Pulmonary artery endothelial cell (primary cell): Measurements from ENCODE around the gene SMG6. TPM values are rescaled to one million over a fixed set of nuclear protein-coding genes. Genes with fewer than 3 reads are reported as not detected.
A peak's percentile ranks its signal among the peaks of the same experiment; 100 is the strongest.
"Not testable (repeated sequence)": the region's sequence is repeated elsewhere in the genome, so short reads cannot be mapped to it uniquely, and the experiment has no call there.

Source experiments
- DNase-seq: peaks from one replicate; pipeline ENCODE4 v3.0.0-alpha.2; 2011; ENCODE audit warnings: low read depth, low spot score
- total RNA-seq: library from RNA; depleted of rRNA; stranded (reverse); fragments of >200 nt; gene quantifications from 2 replicates; pipeline ENCODE4 v1.2.3, GENCODE V29; 2014

The SMG6 gene
- total RNA-seq, 1 donor from 2014 or later: 24.9 TPM

DNA sequence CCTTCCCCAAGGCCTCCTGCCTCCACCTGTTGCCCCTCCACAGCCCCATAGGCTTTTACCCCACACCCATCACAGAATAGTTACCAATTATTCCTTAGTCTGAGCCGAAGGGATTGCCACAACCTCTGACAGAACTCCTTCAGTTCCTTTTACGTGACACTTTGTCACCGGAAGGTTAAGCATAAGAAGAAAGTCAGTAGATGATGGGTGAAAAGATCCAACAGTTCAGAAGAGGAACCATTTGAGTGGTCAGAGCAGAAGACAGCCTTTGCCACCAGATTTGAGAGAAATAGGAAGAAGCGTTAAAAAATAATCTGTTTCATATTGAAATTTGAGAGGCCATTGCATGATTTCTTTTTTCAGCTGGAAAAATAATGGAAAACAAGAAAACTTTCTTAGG, 1.3 kb upstream of the SMG6 start:
- no peak for DNase-seq

DNA sequence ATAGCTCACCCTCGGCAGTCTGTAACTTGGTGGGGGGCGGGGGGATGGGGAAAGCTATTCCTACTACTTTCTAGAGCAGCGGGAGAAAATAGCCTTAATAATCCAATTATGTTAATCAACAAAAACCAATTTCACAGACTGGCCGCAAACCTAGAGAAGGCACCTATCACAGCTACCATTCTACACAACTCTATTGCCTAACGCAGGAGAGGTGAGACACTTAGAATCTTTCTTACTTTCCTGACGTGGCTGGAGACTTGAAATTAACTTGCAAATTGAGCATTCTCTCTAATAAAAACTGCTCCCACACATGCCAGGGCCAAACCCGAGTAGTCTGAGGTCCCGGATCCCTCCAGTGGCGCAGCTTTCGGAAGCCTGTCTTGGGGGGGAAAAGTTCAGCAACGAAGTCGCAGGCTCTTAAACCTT, 794 bp downstream of the SMG6 start:
- DNase-seq: no peak

DNA sequence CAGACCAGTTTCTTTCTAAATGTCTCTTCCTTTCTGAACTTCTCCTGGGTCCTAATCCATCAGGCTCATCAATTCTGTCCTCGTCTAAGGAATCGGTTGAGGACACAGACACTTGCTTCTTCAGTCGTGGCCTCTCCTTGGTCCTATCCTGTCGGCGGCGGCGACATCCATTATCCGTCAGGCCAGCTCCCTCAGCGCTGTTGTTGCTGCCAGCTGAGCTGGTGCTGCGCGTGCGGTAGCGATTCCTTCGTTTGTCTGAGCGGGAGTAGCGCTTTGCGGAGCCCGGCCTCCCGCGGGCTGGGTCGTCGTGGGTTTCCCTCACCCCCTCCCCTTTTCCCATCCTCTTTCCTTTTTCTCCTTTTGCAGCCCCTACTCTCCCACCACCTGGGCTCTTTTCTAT, 3.8 kb downstream of the SMG6 start:
- DNase-seq: no peak

DNA sequence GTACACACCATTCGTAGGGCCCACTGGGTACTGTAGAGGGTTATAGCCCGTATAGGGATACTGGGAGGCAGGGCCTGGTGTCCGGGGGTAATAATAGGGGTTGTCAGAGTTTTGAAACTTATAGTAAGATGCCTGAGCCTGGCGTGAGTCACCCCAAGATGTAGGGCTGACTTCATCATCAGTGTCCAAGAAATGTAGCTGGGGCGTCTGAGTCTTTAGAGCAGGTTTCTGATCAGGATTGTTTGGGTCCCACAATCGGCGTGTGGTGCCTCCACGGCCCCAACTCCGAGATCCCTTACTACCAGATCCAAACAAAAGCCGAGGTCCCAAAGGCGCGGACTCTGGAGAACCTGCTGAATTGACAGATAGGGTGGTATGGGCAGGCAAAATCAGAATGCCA, 4.4 kb downstream of the SMG6 start:
- DNase-seq: no peak

DNA sequence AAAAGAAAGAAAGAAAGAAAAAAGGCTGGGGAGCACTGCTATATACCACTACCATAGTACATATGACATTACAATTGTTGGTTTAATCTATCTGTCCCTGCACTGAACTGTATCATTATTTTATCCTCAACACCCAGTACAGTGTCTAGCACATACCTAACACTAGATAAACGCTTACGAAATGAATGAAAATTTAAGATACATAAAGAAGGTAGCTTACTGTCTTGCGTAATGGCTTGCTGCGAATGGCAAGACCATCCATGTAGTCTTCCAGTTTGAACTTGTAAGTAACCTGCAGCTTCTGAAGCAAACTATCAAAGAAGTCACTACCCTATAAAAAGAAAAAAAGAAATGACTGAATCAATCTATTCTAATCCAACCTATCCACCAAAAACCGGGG, 6.6 kb downstream of the SMG6 start:
- no peak for DNase-seq

DNA sequence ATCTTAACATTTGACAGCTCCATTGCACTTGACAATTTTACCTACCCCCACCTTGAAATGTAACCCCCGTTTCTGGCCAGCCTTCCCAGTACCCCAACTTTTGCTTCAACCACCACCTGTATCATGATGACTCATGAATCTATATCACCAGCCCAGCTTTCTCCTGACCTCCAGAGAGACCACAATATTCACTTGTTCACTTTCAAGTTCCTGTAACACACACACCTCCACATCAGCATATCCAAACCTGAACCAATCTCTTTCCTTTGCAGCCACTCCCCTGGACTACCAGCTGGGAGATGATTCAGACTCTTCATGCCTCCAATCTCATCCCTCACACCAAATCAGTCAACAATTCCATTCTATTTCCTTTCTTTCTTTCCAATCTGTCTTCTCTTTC, 8.0 kb downstream of the SMG6 start:
- DNase-seq: no peak

DNA sequence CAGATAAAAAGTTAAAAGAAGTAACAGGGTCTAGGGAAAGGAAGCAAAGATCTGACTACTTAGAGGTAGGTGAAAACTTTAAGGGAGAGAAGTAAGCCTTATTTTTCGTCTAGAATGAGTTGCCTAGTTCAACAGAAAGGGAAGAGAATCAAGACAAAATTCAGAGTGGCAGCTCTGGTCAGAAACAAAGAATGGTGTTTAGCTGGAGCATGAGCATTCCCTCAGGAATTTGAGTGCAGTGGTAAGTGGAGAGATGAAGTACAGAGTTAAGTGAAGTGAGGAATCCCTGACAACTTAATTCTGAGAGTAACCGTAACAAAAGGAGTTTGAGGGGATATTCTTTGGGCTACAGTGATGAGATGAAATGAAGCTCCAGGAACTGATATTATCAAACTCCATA, 11.5 kb downstream of the SMG6 start:
- no peak for DNase-seq

DNA sequence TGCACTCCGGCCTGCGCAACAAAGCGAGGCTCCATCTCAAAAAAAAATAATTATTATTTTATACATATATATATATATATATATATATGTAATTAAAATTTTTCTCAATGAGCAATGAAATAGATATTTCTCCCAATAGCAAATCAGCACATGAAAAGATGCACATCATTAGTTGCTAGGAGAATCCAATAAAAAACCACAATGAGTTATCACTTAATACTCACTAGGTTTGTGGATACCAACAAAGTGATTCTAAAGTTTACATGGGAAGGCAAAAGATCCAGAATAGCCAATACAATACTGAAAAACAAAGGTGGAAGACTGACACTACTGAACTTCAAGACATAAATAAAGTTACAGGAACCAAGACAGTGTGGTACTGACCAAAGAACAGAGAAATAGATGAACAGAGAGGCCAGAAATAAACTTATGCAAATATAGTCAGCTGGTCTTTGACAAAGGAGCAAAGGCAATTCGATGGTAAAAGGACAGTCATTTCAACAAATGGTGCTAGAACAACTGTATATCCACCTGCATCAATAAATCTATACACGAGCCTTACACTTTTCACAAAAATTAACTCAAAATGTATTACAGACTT, 13.6 kb downstream of the SMG6 start:
- DNase-seq: no peak

DNA sequence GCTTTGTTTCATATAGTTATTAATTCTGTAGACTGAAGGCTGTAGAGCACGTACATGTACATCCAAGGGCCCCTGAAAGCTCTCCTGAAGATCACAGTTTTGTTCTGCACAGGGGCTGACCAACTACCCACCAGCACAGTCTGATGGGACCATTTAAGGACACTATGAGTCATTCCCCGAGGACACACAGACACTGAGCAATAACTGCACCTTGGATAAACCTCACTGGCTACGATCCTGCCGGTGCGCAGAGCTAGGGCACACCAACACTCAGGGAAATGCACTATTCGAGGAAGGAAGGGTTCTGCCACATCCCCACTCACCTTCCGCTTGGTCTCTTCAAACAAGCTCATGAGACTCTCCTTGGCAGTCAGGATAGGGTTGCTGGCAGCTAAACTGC, 20.3 kb downstream of the SMG6 start:
- no peak for DNase-seq

DNA sequence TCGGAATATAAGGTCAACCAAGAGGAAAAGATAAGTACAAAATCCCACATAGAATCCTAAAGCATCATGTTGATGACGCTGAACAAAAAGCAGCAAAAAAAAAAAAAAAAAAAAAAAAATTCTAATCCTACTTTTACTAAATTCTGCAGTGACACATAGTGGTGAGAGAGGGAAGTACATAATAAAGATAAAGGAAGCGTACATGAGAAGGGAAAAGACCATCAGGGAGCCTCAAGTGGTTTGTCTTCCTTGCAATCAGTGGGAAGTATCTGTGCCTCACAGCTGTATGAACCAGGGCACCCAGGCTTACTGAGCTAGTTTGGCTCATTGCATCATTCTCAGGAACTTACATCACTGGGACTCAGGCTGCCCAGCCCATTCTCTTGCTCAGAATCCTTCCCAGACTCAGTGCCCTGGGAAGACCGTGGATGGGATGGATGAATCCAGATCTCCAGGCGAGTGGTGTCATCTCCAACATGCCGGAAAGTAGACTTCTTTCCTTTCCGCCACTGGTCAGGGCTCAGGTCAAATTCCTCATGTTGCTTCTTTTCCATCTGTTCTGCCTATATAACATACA, 21.2 kb downstream of the SMG6 start:
- DNase-seq: peak; percentile 15

DNA sequence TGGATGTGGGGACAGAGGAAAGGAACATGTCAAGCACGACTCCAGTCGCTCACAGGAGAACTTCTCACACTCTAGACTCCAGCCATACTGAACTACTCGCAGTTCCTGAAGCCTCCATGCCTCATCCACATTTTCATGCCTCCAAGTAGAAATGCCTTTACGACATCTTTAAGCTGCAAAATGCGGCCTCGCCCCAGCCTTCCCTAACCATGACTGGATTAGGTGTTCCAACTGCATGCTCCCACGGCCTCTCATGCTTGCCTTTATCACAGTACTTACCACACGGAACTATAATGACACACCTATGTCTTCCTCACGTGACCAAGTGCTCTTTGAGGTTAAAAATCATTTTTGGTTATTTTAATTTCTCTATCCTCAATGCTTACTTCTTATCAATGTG, 23.9 kb downstream of the SMG6 start:
- DNase-seq: no peak

DNA sequence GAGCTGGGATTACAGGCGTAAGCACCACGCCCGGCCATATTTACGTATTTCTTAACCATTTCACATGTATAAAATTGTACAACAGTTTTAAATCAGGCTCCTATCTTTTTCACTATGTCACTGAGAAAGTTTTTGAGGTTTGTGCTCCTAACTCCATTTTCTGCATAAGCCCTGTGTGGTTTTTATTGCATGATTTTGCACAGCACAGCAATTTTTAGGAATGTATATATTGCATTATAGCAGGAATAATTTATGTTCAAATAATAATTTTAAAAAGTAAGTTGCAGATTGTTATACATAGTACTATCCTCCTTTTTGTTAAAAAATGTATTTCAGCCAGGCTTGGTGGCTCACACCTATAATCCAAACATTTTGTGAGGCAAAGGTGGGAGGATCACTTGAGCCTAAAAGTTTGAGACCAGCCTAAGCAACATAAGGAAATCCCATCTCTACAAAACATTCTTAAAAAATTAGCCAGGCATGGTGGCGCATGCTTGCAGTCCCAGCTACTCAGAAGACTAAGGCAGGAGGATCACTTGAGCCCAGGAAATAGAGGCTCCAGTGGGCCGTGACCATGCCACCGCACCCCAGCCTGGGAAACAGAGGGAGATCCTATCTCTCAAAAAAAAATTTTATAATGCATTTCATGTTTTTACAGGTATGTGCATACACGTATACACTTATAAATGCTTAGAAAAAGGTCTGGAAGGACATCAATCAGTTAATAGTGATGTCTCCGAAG, 26.0 kb downstream of the SMG6 start:
- DNase-seq: no peak

DNA sequence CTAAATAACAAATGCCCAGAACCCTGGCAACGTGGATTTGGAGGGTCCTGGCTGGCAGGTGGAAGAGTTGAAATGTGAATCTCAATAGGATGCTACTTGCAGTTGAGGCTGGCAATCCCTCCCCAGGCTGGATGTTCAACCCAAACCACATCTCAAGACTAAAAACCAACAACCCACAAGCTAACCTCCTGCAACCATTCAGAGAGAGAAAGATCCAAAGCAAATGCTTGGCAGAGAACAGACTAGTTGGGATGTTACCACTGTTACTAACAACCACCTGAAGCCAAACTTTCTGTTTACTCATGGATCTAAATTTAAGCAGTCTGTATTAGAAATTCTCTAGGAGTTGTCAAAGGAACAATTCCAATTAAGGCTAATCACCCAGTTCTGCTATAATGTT, 27.9 kb downstream of the SMG6 start:
- DNase-seq: no peak

DNA sequence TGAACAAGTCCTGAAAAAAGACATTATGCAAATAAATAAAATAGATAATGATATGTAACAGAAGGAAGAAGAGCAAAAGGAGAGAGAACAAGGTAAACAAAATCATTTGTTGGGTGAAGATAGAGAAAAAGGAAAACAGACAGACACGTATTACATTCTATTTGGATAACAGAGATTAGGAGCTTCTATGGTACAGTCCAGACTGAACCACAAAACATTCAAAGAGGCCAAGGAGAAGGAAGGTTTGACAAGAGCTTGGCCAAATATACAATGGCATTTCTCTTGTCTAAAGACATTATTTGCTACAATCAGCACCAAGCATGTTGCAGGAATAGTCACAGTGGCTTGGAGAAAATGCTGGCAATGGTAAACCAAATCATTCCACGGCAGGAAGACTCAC, 29.2 kb downstream of the SMG6 start:
- DNase-seq: no peak

DNA sequence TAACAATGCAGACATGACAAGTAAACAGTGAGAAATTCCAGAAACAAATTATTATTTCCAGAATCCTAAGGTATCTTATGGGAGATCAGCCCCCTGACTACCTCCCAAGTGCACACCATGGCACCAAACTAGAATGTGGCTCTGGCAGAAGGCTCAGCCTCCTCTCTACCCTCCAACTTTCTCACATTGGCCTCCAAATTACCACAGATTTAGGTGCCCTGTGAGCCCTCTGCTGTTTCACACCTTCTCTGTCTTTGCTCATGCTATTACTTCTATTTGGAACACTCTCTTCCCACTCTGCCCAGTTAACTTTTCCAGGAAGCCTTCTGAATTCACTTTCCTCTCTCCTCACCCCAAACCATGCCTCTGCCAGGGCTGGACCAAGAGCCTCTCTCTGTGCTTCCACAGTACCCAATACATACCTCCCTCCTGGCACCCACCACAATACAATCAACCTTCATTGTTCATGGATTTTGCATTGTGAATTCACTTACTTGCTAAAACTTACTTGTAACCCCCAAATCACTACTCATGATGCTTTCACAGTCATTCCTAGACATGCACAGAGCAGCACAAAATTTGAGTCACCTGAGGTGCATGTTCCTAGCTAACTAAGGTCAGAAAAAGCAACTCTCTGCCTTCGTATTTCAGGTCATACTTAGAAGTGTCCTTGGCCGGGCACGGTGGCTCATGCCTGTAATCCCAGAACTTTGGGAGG, 31.4 kb downstream of the SMG6 start:
- no peak for DNase-seq

DNA sequence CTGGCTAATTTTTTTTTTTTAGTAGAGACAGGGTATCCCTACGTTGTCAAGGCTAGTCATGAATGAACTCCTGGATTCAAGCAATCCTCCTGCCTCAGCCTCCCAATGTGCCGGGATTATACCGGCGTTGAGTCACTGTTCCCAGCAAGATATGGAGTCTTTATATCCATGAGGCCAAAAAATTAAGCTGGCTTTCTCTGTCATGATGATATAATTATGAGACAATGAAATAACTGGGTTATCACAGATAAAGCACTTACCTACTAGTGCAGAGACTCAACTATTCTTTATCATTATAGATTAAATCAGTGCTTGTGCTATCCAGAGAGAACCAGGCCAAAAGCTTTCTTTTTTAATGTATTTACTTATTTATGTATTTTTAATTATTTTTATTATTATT, 36.2 kb downstream of the SMG6 start:
- no peak for DNase-seq

DNA sequence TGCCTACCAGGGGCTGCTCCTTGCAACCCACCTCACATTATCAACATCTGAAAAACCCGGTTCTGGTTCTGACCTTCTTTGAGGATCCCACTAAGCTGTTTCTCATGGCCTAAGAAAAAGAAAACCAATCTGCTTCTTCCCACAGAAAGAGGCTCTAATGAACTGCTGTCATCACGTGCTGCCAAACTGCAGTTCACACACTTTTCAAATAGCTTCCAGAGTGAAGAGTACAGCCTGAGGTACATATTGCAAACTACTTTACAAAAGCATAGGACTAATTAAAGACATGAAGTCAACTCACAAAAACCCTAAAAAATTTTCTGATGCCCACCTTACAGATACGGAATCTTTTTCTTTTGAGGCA, 36.7 kb downstream of the SMG6 start:
- no peak for DNase-seq

DNA sequence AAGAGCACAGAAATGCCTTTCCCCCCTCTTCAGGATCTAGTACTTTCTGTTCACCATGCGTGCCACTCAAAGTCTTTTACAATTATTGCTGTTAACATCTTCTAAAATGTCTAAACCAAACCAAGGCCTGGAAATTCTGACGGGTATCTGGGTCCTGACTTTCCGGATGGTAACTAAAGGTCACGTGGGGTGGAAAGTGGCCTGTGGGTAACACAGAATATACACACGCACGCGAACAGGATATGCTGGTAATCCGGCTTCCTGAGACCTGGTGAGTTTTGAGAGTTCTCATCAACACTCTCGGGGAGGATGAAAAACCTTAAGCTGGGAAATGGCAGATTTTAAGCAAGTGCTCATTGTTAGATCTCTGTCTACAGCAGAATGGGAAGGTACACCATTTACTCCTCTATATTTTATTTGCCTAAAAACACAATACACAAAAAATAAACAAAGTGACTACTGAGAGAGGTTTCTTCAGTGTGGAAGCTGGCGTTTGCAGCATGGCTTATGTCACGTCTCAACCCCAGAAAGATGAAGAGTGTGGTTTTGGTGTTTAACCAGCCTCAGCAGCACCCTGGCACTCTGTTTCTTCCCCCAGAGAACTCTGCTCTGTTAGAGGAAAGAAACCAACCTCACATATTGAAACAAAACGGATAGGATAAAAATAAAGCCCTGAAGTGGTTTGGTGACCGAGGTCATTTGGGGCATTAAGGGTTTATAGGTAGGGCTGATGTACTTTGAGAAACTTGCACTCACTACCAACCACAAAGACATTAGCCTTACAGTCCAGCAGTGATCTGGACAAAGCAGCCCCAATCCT, 37.3 kb downstream of the SMG6 start:
- DNase-seq: no peak

DNA sequence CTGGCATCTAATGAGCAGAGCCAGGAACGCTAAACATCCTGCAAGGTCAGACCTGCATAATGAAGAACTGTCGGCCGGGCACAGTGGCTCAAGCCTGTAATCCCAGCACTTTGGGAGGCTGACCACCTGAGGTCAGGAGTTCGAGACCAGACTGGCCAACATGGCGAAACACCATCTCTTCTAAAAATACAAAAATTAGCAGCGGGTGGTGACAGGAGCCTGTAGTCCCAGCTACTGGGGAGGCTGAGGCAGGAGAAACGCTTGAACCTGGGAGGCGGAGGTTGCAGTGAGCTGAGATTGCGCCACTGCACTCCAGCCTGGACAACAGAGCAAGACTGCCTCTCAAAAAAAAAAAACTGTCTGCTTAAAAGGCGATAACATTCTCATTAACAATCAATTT, 38.4 kb downstream of the SMG6 start:
- DNase-seq: not testable (repeated sequence)

DNA sequence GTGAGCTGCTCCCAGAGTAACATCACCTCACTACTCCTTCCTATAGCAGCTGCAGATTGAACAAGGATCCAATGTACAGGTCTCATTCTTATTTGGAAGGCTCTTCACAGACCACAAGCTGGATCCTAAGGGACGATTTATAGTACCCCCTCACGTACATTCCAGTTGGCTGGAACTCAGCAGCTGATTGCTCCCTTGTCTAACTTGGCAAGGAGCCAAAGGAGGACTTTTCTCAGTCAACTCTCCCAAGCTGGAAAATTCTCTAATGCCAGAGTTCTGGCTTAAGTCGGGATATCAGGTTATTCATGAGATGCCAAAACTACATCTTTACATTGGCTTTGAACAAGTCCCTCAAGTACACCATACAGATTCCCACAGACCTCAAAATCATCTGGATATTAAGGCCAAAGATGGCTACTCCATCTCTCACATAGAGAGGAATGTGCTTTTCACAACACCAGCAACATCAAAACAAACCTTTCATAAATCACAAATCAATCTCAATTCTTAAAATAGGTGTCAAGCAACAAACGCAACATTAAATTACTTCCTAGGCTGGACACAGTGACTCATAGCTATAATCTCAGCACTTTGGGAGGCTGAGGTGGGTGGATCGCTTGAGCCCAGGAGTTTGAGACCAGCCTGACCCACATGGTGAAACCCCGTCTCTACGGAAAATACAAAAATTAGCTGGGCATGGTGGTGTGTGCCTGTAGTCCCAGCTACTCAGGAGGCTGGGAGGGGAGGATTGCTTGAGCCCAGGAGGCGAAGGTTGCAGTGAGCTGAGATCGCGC, 39.3 kb downstream of the SMG6 start:
- no peak for DNase-seq
